Lower leg skin (tissue), 4 donors: ENCODE measurements around the gene TTC39C. TPM values are rescaled to one million over a fixed set of nuclear protein-coding genes. Genes with fewer than 3 reads are reported as not detected.

ENCODE experiments used
- DNase-seq, 2 donors: peaks; one replicate each; pipeline ENCODE4 v3.0.0-alpha.2; 2019; ENCODE audit warnings: low spot score in 2 of 2
- H3K4me3 ChIP-seq: fragments of 200-600 bp; sonication (generic); 2 replicates; pipeline ENCODE4 v1.5.1; 2017; ENCODE audit warnings: mild to moderate bottlenecking, low read depth; ENCODE audit not compliant: poor library complexity, severe bottlenecking
- POLR2A ChIP-seq, 2 donors: fragments of 450-650 bp; IDR thresholded peaks; one replicate each; pipeline ENCODE4 v1.6.1; 2016 to 2017; ENCODE audit warnings: antibody characterized with exemption in 2 of 2, mild to moderate bottlenecking in 1 of 2, moderate library complexity in 1 of 2
- WGBS, 2 donors: methylation state at CpG; one replicate each; pipeline ENCODE4 v1.1.5; 2018; 5-methylcytosine and 5-hydroxymethylcytosine counted together
- intact Hi-C: fragments of 100-400 bp; cut with DNase I; formaldehyde crosslinking; loops from one replicate; pipeline ENCODE4 v1.15.0; 2023; ENCODE audit warnings: low total_unique reads
- total RNA-seq, 4 donors: library from RNA; depleted of rRNA; stranded (reverse); fragments of >200 nt; gene quantifications; one replicate each; pipeline ENCODE4 v1.1.0, GENCODE V29; 2016
- TF ChIP-seq, protein P1 (sequence below), 3 donors: fragments of 450-650 bp; IDR thresholded peaks; one replicate each; pipeline ENCODE4 v1.5.1; 2016; ENCODE audit warnings: antibody characterized with exemption in 3 of 3, mild to moderate bottlenecking in 3 of 3, moderate library complexity in 2 of 3

The TTC39C gene
- total RNA-seq, 4 donors from 2014 or later, result 66.6 to 96.7 (median 82.1) TPM

DNA sequence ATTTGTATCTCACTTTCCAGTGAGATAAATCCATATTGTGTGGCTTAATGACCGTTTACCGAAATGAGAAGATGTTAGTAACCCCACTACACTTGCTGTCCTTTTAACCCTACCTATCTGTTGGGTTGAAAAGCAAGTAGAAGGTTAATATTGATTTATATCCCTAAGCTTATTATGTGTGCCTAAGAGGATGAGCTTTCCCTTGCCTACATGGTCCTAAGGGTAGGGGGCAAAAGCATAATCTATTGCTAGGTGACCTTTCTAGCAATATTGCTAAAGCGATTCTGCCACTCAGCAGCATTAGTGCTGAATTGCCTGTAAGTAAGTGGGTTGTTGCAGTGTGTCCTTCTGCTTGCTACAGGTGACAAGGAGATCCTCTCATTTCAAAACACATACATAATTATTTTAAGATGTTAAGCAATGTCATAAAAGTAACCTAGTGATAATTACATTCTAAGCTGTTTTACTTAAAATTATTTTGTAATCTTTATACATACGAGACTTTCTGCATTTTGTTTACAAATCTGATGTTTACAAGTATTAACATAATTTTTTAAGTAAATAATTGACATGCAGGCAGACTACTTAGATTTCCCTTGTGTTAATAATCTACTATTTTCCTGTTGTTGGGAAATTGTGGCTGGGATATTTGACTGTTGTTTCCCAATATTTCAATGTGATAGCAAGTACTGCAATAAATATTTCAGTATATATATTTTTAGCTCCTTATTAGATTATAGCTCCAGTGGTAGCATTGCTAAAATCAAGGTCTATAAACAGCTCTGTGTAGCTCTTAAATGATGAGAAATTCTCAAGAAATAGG, 75.2 kb downstream of the TTC39C start:
- H3K4me3 ChIP-seq, result no peak overlapping the region
- DNase-seq, result no peak
- 66 to 76% methylated on average over 4 of the region's 4 CpGs for WGBS, 2 donors
- TF ChIP-seq, protein P1, sequence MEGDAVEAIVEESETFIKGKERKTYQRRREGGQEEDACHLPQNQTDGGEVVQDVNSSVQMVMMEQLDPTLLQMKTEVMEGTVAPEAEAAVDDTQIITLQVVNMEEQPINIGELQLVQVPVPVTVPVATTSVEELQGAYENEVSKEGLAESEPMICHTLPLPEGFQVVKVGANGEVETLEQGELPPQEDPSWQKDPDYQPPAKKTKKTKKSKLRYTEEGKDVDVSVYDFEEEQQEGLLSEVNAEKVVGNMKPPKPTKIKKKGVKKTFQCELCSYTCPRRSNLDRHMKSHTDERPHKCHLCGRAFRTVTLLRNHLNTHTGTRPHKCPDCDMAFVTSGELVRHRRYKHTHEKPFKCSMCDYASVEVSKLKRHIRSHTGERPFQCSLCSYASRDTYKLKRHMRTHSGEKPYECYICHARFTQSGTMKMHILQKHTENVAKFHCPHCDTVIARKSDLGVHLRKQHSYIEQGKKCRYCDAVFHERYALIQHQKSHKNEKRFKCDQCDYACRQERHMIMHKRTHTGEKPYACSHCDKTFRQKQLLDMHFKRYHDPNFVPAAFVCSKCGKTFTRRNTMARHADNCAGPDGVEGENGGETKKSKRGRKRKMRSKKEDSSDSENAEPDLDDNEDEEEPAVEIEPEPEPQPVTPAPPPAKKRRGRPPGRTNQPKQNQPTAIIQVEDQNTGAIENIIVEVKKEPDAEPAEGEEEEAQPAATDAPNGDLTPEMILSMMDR (IDR thresholded peaks at IDR 0.05), result no peak
- no peak for TF ChIP-seq POLR2A (IDR thresholded peaks at IDR 0.05)
- intact Hi-C loops, result no loop called here

DNA sequence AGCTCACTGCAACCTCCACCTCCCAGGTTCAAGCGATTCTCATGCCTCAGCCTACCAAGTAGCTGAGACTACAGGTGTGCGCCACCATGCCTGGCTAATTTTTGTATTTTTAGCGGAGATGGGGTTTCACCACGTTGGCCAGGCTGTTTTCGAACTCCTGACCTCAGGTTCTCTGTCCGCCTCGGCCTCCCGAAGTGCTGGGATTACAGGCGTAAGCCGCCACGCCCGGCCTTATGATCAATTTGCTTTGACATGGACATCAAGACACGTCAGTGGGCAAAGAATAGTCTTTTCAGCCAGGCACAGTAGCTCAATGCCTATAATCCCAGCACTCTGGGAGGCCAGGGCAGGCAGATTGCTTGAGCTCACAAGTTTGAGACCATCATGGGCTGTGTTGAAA, 76.3 kb downstream of the TTC39C start:
- 95 to 100% methylated on average over 13 of the region's 13 CpGs for WGBS, 2 donors
- intact Hi-C loops, result no loop called here
- TF ChIP-seq, protein P1 (IDR thresholded peaks at IDR 0.05), result no peak
- no peak for TF ChIP-seq POLR2A (IDR thresholded peaks at IDR 0.05)
- H3K4me3 ChIP-seq, result no peak overlapping the region
- no peak for DNase-seq

DNA sequence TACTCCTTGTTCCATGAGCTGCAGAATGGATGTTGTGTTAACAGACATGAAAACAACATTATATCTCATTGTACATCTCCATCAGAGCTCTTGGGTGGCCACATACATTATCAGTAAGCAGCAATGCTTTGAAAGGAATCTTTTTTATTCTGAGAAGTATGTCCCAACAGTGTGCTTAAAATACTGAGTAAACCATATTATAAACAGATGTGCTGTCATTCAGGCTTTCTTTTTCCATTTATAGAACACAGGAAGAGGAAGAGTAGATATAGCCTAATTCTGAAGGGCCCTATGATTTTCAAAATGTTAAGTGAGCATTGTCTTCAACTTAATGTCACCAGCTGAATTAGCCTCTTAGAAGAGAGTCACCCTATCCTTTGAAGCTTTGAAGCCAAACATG, 80.0 kb downstream of the TTC39C start:
- no peak overlapping the region for H3K4me3 ChIP-seq
- intact Hi-C loops, result no loop called here
- TF ChIP-seq, protein P1 (IDR thresholded peaks at IDR 0.05), result no peak
- TF ChIP-seq POLR2A (IDR thresholded peaks at IDR 0.05), result no peak
- no peak for DNase-seq

DNA sequence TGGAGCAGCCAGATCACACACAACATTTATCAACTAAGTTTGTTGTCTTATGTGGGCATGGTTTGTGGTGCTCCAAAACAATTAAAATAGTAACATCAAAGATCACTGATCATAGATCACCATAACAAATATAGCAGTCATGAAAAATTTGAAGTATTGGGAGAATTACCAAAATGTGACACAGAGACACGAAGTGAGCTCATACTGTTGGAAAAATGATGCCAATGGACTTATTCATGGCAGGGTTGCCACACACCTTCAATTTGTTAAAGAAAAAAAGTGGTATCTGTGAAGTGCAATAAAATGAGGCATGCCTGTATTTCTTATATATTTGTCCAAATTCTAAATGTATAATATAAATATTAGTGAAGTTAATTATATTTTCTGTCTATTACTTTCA, 81.4 kb downstream of the TTC39C start:
- H3K4me3 ChIP-seq, result no peak overlapping the region
- no peak for DNase-seq
- TF ChIP-seq, protein P1 (IDR thresholded peaks at IDR 0.05), result no peak
- TF ChIP-seq POLR2A (IDR thresholded peaks at IDR 0.05), result no peak
- intact Hi-C loops, result no loop called here
- whole genome bisulfite sequencing, 2 donors, result 83 to 85% methylated on average over 1 of the region's 1 CpG

DNA sequence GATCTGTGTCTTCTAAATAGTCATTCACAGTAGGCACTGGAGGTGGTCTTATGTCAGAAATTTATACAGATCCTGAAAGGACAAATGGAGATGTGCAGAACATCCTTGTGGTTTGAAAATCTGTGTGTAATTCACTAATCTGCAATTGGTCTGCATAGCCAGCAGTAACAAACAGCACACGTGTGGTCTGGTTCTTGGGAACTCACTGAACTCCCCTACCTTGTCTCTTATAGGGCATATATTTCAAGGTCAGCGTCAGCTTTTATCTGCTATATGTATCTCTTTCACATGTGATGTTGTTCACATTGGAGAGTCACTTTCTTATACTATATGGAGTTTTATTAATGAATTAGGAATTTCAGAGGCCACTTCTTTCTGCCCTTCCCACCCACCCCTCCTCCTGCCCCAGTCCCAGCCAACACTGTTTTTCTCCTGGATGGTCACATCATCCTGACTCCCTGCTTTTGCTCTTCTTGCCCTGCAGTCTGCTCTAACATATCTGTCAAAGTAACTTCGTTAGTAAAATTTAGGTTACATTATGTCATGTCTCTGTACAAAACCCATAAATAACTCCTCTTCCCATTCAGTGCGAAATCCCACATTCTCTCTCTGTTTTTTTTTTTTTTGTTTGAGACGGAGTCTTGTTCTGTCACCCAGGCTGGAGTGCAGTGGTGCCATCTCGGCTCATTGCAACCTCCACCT, 88.9 kb downstream of the TTC39C start:
- WGBS, 2 donors, result 80% methylated on average over 6 of the region's 6 CpGs
- TF ChIP-seq POLR2A (IDR thresholded peaks at IDR 0.05), result no peak
- TF ChIP-seq, protein P1 (IDR thresholded peaks at IDR 0.05), result no peak
- intact Hi-C loops, result no loop called here
- H3K4me3 ChIP-seq, result no peak overlapping the region
- DNase-seq, result no peak
